Activated CD8-positive, alpha-beta memory T cell treated with anti-CD3 and anti-CD28 coated beads for 4 hours (primary cell): ENCODE measurements around the gene MAP4K4.
"Not testable (repeated sequence)": the region's sequence is repeated elsewhere in the genome, so short reads cannot be mapped to it uniquely, and the experiment has no call there.

Experiments
- DNase-seq, 2 donors: peaks; one replicate each; pipeline ENCODE4 v3.0.0-alpha.2; 2020; ENCODE audit warnings: low read depth in 2 of 2

Gene MAP4K4

GRCh38 chr2:101768556-101769220 lies 71.2 kb downstream of the MAP4K4 start:
- DNase-seq: no peak

- not testable (repeated sequence) for DNase-seq
These were observed 72.2 kb downstream of the MAP4K4 start for GRCh38 chr2:101769726-101770125.

GRCh38 chr2:101770726-101771125 lies 73.2 kb downstream of the MAP4K4 start:
- no peak for DNase-seq

DNA sequence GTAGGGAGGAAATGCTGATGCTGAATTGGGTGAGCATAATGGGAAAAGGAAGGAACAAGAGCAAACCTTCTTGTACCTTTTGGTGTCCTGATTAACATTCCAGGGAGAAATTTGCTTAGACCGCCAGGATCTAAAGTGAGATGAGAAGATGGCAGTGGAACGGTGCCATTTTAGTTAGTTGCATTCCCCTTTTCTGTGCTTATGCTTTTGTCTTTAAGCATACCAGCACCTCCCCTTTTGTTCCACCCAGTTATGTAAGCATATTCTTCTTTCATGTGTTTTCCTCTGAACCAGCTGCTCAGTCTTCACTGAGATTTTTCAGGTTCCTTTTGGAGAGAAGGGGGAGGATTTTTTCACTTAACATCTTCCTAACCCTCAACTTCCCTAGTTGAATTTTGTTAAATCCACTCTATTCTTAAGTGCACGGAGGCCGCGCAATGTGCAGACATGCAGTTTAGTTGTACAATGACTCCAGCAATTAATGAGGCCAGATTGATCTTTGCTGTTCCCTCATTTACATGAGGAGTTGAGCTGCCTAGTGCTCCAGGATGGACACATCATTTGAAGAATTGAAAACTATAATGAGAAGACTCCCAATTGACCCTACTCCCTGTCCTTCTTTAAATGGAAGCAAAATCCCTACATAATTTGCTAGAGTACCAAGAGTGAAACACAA lies 73.9 kb downstream of the MAP4K4 start:
- no peak for DNase-seq

GRCh38 chr2:101771910-101772321 lies 74.4 kb downstream of the MAP4K4 start:
- DNase-seq: no peak

DNA sequence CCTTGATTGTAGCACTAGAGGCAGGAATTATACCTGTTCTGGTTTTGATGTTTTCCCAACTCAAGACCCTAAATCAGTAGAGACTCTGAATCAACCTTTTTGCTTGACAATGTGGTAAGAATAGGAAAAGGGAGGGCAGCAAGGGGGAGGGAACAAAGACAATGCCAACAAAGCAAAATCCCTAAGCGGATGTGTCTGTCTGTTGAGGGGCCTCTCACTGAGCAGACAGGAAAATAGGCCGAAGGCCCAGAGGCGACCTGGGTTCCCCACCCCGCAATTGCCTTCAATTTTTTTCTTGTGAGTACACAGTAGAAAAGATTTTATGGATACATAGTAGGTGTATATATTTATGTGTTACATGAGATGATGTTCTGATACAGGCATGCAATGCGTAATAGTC lies 75.6 kb downstream of the MAP4K4 start:
- DNase-seq: no peak

GRCh38 chr2:101773961-101774360 lies 76.5 kb downstream of the MAP4K4 start:
- DNase-seq: not testable (repeated sequence)

GRCh38 chr2:101775092-101775491 lies 77.6 kb downstream of the MAP4K4 start:
- DNase-seq: no peak

DNA sequence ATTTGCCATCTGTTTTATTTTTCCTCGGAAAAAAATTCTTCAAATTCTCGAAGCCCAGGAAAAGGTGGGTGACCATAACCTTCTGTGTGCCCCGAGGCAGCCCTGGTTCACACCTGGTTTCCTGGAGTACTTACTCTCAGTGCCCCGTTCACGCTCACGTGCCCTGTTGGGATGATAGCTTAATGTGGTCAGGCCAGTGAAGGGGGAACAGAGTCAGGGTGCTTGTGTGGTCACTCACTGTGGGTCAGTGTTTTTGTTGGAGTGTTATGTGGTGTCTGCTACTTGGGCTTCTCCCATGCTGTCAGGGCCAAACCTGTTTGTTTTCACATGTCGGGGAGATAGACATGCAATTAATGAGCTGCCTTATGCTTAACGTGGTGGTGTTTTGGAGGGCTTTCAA lies 78.1 kb downstream of the MAP4K4 start:
- no peak for DNase-seq

DNA sequence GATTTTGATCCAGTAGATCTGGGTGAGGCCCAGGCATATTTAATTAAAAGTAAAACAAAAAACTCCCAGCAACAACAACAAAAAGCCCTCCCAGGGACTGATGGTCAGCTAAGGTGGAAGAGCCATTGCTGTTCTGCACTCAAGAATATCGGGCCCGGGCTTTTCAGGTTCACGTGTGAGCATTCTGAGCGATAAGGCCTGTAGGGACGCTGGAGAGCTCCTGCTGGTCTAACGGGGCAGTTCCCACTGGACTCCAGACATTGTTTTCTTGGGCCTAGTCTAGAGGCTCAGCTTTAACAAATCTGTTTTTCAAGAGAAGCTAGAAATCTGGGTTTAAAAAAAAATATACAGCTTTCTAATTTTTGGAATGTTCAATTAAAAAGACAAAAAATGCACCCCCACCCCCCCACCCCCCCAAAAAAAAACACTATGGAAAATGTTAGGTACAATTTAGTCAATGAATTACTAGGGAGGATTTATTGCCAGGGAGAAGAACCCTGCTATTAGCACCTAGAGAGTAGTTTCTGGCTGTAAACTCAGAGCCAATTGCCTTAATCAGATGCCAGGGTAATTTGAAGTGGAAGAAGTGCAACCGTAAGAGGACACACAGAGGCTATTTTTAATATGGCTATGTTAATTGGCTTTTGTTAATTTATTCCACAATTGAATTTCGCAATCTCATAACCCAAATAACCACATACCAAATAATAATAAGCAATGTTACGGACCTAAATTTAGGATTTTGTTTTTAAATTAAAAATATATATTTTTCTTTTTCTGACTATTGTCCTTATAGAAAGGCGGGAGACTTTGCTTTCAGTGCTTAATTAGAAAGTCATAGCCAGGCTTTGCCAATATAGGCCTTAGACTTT lies 78.9 kb downstream of the MAP4K4 start:
- DNase-seq: no peak

DNA sequence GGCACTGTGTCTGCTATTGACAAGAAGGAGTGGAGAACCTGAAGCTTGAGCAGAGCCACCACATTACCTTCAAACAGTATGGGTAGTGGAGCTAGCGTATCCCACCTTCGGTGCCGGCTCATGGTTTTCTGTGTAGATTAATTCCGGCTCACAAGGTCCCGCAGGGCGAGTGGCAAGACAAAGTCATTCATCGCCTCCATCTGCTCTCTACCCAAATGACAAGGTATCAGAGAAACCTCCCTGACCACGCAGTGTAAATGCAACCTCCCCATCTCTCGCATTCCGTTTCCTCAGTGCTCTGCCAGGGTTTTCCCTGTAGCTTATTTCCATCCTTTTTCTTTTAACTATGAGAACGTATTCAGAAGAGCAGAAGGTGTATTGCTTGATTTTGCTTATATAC lies 79.8 kb downstream of the MAP4K4 start:
- no peak for DNase-seq

DNA sequence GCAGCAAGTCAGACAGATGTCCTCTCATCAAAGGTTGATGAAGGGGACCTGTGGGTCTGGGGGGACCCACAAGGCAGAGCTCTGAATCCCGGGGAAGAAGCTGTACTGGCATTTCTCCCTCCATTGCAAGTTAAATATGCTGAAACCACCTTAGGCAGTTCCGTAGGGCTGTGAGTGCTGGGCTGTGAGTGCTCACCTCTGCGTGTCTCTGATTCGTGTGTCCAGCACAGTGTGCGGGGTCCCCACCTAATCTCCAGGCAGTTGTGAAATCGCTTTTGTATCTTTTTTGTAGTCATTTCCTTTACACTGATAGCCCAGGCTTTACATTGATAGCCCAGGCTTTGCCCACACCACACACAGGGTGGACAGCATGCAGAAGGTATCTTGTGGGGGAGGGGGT lies 80.6 kb downstream of the MAP4K4 start:
- DNase-seq: no peak

- DNase-seq: no peak
These were observed 81.7 kb downstream of the MAP4K4 start for GRCh38 chr2:101779190-101779589.

DNA sequence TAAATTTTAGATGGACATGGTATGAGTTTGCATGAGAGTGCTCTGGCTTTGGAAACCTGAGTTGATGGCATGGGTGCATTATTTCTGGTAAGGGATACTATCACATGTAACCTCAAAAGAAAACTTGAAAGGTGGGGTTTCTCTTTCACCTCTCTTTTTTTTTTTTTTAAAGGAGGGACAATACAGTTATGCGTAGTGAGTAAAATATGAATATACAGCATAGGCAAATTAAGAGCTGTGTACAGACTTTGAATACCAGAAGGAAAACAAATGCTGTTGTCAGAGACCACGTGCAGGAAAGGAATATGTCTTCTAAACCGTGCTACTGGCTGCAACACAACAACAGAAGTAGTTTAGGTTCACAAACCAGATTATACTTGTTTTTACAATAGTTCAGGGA lies 82.1 kb downstream of the MAP4K4 start:
- no peak for DNase-seq

GRCh38 chr2:101781326-101781725 lies 83.8 kb downstream of the MAP4K4 start:
- no peak for DNase-seq

GRCh38 chr2:101781791-101782426 lies 84.4 kb downstream of the MAP4K4 start:
- no peak for DNase-seq

DNA sequence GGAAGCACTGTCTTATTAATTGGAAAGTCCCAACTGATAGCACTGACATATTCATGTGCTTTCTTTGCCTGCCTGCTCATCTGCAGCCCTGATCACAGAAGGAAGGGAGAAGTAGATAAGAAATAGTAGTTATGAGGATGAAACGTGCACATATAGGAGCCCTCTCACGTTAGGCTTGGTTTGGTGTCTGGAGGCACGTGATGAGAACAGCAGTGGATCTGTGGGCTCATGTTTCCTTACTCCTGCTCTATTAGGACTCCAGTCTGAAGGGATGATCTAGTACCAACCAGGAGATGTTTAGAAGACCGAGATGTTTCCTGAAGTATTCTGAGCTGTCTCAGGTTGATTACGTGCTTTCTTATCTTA lies 84.9 kb downstream of the MAP4K4 start:
- no peak for DNase-seq

- DNase-seq: no peak
These were observed 89.6 kb downstream of the MAP4K4 start for GRCh38 chr2:101787097-101787496.

- no peak for DNase-seq
These were observed 91.1 kb downstream of the MAP4K4 start for GRCh38 chr2:101788565-101788964.

GRCh38 chr2:101788995-101789970 lies 91.8 kb downstream of the MAP4K4 start:
- no peak for DNase-seq

- DNase-seq: no peak
These were observed 92.9 kb downstream of the MAP4K4 start for GRCh38 chr2:101790416-101790815.
